HFF-Myc (cell line): ENCODE results near the gene CYP26B1.

Experiments
- DNase-seq: peaks from one replicate; pipeline ENCODE4 v3.0.0-alpha.2; 2011; ENCODE audit warnings: low read depth; ENCODE audit errors: extremely low read depth
- H3K4me3 ChIP-seq: replicated peaks from 2 replicates; pipeline ENCODE4 v1.5.1; 2011; ENCODE audit warnings: low read depth, mild to moderate bottlenecking, control low read depth, low read length
- TF ChIP-seq, protein P1 (sequence below): IDR thresholded peaks from 2 replicates; pipeline ENCODE4 v1.5.1; 2012; ENCODE audit warnings: mild to moderate bottlenecking, low read depth, low read length, control low read depth; ENCODE audit errors: missing control alignments

Gene CYP26B1

DNA sequence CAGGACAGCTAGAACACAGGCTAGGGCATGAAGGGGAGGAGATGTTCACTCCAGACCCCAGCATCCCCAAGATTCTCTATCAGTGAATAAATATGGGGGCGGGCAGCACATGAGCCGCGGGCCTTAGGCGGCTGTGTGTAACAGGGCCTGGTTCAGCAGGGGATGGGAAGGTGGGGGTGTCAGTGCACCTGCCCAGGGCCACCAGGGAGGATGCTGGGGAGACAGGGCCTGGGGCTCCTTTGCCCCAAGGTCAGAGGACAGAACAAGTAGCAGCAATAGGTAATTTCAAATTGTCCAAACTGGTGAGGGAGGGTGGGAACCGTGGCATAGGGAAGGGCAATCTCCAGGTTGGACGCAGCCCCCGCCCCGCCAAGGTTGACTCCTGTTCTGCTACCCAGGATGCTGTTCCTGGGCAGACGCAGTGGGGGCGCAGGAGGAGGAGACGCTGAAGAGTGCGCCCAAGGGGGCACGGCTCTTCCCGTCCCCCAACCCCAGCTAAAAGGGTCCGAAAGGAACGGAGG lies 16.2 kb downstream of the CYP26B1 start:
- DNase-seq: no peak
- no peak overlapping the region for H3K4me3 ChIP-seq
- TF ChIP-seq, protein P1, sequence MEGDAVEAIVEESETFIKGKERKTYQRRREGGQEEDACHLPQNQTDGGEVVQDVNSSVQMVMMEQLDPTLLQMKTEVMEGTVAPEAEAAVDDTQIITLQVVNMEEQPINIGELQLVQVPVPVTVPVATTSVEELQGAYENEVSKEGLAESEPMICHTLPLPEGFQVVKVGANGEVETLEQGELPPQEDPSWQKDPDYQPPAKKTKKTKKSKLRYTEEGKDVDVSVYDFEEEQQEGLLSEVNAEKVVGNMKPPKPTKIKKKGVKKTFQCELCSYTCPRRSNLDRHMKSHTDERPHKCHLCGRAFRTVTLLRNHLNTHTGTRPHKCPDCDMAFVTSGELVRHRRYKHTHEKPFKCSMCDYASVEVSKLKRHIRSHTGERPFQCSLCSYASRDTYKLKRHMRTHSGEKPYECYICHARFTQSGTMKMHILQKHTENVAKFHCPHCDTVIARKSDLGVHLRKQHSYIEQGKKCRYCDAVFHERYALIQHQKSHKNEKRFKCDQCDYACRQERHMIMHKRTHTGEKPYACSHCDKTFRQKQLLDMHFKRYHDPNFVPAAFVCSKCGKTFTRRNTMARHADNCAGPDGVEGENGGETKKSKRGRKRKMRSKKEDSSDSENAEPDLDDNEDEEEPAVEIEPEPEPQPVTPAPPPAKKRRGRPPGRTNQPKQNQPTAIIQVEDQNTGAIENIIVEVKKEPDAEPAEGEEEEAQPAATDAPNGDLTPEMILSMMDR: no peak

DNA sequence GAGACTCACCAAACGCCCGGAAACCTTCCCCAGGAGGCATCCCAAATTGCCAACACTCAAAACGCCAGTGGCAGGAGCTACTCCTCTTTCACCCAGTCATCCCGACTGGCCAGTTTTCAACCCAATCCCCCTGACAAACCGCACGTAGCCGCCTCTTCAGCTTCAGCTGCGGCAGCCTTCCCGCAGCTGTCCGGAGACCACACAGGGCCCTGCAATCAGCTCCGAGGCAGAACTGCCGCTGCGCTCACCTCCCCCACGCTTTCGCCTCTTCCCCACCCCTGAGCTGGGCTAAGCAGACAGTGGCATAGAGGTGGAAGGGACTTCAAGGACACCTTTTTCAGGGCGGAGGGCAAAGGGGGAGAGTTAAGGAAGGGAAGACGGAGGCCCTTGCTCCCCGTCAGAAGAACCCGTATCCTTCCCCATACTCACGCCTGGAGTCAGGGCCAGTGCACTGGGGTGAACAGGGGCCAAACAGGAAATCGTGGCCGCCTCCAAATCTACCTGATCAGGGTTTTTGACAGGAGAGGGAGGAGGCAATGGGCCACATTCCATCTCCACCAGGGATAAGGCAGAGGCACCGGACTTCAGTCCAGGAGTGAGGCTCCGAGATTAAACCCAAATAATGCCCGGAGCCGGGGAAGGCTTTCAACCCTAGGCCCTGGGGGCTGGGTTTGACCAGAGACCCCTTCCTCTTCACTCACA lies 16.9 kb downstream of the CYP26B1 start:
- no peak overlapping the region for H3K4me3 ChIP-seq
- DNase-seq: no peak
- TF ChIP-seq, protein P1: no peak

DNA sequence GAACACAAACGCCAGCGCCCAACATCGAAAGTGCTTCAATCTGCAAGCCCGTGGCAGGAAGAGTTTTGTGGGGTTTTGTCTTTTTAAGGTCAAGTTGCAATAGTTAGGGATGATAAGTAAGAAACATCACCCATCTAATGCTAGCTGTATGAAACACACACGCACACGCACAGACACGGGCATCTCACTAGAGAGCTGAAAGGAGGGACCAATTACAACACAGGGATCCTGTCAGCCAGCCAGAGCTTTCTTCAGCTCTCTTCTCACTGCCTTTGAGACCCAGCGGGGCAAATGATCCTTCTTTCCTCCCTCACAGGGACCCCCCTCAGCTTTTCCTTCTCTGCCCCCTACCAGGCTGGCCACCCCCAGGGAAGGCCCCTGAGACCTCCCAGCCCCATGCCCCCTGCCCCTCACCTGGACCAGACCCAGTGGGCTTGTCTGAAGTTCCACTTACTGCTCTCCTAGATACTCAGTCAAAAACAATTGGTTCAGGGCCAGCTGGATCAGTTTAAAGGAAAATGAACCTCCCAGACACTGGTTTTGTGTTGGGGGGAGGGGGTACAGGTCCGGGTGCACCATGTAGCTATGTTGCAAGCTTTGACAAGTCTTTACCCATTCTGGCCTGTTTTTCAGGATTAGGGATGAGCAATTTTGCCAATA lies 17.9 kb downstream of the CYP26B1 start:
- TF ChIP-seq, protein P1: no peak
- H3K4me3 ChIP-seq: no peak overlapping the region
- no peak for DNase-seq

DNA sequence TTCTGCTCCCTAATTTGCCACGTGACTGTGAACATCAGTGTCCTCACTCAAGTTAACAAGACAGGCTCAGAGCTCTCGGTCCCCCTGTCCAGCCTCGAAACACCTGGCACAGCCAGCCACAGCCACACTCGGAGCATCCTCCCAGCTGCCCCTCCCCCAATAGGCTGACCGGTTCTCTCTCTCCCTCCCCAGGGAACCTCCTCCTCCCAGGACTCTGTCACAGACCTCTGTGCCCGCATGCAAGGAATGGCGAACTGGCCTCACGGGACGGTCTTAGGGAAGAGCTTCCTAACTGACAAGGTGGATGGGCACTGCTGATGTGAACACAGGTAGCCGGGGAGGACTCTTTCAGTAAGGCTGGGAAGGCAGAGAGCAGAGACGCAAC lies 18.8 kb downstream of the CYP26B1 start:
- TF ChIP-seq, protein P1: no peak
- no peak overlapping the region for H3K4me3 ChIP-seq
- no peak for DNase-seq

DNA sequence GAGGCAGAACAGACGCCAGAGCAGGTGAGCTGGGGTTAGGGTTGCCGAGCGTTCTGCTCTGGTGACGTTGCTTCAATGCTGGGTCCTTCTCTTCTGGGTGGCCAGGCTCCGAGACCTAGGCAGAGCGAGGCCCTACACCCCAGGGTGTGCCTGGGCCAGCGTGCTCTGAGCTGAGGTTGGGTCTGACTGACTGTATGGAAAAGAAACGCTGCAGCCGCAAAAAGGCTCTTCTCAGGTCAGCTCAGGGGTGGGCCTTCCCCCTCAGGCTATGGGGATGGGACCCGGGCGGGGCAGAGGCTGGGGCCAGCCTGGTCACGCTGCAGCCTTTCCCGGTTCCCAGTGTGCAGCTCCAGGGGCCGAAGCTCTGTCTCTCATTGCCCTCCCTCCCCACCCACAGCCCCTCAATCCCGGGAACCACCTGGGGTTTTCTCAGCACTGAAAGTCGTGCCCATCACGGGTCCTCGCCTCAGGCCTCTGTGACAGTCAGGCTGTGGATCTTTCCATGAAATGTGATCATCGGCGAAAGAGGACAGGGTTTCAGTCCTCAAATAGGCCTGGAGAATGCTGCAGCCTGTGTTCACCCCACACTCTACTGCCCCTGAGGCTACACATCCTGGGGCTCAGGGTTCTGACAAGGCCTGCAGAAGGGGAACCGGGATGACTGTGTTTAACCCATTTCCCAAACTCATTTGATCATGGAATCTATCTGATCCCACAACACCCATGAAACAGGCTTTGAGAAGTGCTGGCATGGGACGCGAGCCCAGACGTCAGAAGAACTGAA lies 19.4 kb downstream of the CYP26B1 start:
- no peak overlapping the region for H3K4me3 ChIP-seq
- DNase-seq: no peak
- TF ChIP-seq, protein P1: no peak

DNA sequence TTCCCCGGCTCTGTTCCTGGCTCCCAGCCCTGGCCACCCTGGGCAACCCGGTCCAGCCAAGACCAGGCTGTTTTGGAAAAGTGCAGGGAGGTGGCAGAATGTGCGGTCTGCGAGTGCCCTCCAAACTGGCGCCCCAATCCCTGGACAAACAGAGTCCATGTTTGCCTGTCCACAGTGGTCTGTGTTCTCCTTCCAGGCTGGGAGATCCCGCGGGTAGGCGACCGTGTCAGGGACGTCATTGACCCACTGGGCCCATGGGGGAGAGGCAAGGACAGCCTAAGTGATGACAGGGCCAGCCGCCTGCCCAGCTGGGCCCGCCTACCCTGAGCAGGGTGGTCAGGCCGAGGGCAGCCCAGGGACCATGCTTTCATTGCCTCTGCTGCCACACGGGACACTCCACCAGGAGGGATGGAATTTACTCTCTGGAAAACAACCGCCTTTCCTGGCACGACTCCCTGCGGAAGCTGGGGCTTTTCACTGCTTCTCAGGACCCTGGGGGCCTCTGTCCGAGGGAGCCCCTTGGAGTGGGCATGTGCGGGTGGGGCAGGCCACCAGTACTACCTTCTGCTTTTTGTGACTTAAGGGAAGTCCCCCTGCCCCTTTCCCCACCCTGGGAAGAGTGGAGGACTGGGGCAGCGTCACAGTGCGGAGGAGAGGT lies 20.1 kb downstream of the CYP26B1 start:
- TF ChIP-seq, protein P1: no peak
- H3K4me3 ChIP-seq: no peak overlapping the region
- no peak for DNase-seq
